Lower leg skin (tissue), 3 donors: ENCODE measurements around the gene RIMS1.

Experiments used
- POLR2A ChIP-seq, 2 donors: fragments of 450-650 bp; IDR thresholded peaks; one replicate each; pipeline ENCODE4 v1.6.1; 2016 to 2017; ENCODE audit warnings: antibody characterized with exemption in 2 of 2, mild to moderate bottlenecking in 1 of 2, moderate library complexity in 1 of 2
- TF ChIP-seq, protein P1 (sequence below), 3 donors: fragments of 450-650 bp; IDR thresholded peaks; one replicate each; pipeline ENCODE4 v1.5.1; 2016; ENCODE audit warnings: antibody characterized with exemption in 3 of 3, mild to moderate bottlenecking in 3 of 3, moderate library complexity in 2 of 3

DNA sequence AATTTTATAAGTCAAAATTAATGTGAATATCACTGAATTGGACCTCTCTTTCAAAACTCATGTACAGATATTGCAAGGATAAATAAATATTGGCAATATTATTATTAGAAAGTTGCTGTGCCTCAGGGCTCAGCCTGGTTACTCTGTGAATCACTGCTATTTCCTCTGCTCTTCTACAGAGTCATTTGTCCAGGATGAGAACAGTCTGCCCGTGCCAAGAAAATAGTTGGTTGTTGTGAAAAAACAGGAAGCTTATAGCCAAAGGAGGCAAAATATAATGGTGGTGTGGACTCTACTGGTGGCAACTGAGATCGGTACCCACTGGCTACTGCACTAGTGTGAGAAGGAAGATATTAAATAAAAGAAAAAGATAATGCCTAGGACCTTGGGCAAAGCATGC, 93.6 kb downstream of the RIMS1 start:
- TF ChIP-seq, protein P1, sequence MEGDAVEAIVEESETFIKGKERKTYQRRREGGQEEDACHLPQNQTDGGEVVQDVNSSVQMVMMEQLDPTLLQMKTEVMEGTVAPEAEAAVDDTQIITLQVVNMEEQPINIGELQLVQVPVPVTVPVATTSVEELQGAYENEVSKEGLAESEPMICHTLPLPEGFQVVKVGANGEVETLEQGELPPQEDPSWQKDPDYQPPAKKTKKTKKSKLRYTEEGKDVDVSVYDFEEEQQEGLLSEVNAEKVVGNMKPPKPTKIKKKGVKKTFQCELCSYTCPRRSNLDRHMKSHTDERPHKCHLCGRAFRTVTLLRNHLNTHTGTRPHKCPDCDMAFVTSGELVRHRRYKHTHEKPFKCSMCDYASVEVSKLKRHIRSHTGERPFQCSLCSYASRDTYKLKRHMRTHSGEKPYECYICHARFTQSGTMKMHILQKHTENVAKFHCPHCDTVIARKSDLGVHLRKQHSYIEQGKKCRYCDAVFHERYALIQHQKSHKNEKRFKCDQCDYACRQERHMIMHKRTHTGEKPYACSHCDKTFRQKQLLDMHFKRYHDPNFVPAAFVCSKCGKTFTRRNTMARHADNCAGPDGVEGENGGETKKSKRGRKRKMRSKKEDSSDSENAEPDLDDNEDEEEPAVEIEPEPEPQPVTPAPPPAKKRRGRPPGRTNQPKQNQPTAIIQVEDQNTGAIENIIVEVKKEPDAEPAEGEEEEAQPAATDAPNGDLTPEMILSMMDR (IDR thresholded peaks at IDR 0.05), result no peak
- no peak for TF ChIP-seq POLR2A (IDR thresholded peaks at IDR 0.05)
